GM19463 (cell line): Measurements from ENCODE around the gene LRIG1.
A peak's percentile ranks its signal among the peaks of the same experiment; 100 is the strongest.

Experiments used
- ATAC-seq: cut with Tn5 transposase; IDR thresholded peaks from one replicate; pipeline ENCODE4 v1.9.1; 2021; ENCODE audit warnings: mild to moderate bottlenecking, moderate library complexity; ENCODE audit not compliant: unreplicated experiment

Gene LRIG1

DNA sequence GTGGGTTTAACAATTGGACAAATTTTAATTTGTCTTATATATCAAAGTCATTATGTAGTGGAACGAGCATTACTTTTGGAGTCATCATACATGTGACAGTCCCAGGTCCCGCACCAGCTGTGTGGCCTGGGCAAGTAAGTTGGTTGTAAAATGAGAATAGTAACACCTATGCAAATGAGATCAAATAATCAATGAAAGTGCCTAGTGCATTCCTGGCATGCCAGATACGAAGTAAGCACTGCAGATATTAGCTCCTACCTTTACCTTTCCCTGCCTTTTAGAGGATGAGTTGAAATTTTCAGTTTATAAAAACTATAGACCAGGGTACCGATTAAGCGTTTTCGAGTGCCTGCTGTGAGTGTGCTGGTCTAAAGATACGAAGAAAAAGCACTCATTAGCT lies 134.1 kb downstream of the LRIG1 start:
- ATAC-seq, result no peak

DNA sequence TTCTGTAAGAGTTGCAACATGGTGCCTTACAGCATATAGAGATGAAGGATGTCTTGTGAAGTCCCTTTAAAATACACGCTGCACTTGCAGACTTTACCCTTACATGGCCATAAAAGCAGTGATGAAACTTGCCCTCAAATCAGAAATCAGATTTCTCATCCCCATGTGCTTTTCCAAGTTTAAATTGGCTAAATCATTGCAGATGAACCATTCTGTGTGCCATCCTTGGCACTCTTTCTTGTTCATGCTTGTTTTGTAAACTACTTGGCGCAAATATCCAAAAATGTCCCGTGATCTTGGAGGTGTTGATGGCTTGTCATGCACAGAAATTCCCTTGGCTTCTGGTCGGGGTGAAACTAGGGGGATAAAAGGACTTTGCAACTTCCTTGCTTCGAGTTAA lies 135.7 kb downstream of the LRIG1 start:
- ATAC-seq, result no peak

DNA sequence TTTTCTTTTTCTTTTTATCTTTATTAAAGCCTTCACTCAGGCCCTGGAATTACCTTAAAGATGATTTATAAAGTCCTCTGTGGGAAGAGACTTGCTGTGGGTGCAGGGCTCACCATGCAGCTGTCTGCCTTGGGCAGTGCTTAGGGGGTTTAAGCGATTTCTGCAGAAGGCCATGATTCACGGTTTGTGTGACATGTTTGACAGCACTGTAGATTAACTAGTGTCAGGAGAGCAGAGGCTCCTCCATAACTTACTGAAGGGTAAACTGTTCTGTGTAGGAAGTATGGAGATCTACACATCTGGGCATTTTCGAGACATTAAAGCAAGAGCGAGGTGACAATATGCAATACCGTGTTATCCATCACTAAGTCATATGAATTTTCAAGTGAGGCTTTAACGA lies 137.7 kb downstream of the LRIG1 start:
- ATAC-seq, result no peak

DNA sequence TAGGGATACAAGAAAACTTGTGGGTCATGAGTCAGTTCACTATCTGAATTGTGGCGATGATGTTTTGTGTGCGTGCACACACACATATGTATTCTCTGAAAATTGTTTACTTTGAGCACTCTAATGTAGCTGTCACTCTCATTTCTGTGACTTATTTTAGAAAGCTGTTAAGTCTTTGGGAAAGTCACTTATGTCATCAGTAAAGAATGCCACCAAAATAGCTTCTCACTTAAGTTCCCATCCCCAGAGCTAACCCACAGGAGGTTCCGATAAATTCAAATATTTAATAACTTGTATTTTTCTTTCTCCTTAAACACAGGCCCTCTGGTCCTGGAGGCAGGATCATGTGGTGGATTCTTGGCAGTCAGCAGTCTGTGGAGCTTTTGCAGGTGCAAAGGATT lies 138.3 kb downstream of the LRIG1 start:
- no peak for ATAC-seq

DNA sequence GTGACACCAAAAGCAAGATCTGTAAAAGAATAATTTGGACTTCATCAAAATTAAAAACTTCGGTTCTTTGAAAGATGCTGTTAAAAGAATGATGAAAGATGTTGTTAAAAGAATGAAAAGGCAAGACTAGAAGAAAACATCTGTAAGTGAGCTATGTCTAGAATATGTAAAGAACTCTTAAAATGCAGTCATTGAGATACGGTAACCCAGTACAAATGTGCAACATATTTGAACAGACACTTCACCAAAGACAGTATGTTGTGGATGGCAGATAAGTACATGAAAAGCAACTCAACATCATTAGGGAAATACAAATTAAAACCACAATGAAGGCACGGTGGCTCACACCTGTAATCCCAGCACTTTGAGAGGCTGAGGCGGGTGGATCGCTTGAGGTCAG lies 139.5 kb downstream of the LRIG1 start:
- no peak for ATAC-seq

DNA sequence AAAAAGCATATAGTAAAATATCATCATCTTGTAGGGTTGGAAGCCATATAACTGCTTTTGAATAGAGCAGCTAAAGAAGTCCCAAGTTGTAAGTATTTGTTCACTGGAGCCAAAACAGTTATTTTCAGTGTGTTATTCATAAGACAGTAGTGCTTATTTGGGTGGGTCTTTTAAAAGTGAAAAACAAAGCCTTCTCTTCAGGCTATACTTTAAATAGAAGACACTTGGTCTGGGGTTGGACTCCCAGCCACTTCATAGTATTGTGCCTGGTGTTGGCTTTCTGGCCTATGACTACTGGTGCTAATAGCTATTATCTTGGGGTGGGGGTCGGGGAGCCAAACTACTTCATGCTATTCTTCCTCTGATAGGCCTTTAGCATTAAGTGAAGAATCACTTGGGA lies 144.8 kb downstream of the LRIG1 start:
- ATAC-seq, result no peak

DNA sequence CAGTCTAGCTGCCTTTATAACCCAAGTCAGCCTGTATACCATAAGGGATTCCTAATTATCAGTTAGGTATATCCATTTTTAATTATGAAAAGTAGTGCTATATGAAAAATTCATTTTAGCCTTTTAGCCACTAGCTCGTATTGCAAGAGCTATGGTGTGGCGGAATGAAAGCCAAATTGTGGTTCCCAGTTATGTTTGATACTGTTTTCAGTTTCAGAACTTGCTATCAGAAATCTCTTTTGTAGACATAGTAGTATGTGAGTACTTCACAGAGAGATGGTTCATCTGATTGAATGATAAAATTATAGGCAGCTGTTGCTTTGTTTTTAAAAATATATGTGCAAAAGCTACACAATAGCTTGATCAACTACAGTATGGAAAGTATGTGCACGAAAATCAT lies 145.4 kb downstream of the LRIG1 start:
- ATAC-seq, result peak; percentile 79

DNA sequence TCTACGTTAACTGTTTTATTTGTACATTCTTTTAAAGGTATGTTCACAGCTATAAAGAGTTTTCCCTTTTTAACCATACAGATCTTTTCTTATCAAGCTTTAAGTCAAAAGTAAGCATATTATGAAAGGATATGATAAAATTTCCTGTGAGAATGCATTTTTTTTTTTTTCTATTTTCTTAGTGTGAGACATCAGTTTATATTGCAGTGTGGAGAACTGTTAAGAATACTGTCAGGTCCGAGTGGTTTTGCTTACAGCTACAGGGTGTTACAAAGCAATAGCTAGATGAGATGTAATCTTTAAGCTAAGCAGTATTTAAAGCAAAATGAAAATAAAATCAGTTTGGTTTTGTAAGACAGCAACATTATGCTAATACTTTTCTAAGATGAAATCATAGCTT lies 146.8 kb downstream of the LRIG1 start:
- ATAC-seq, result no peak

DNA sequence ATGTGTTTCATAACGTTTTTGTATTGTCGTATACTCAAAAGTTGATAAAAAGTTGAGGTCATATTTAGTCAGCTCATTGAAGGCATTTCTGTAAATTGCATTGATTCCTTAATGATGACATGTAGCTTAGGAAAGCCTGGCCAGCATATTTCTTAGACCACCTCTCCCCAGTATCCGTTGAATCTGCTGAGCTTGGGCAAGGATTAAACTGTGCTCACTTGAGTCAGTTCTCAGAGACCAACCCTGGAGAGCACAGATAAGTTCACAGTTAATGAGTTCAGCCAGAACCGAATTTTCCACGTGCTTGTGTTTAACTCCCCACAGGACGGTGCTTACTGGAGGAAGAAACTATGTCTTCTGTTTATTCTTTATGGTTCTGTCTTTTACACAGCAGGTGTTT lies 147.3 kb downstream of the LRIG1 start:
- no peak for ATAC-seq

DNA sequence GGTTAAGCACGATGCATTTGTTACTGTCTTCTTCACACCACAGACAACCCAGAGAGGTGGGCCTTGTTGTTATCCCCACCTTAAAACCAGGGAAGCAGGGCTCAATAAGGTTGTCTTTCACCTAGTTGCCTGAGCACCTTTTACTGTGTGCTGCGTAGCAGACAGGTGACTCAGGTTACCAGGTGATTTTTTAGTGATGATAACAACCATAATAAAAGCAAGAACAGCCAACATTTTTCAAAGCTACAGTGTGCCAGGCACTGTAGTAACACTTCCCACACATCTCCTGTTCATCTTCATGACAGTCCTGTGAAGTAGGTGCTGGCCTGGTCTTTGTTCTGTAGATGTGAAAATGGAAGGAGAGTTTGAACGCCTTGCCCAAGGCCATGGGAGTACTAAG lies 147.8 kb downstream of the LRIG1 start:
- ATAC-seq, result no peak

DNA sequence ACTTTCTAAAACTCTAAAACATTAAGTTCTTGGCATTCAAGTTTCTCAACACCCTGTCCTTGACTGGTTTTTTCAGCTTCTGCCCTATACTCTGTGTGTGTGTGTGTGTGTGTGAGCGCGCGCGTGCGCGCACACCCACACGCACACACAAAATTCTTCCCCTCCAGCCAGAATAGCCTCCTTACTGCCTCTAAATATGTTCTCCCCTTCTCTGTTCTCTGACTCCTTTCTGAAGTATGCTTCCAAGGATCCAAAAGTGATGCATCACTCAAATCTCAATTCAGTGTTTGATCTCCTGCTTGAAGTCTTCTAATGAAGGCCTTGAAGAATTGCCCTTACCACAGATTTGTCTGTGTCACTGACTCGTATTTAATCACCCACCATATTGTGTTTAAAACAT lies 150.2 kb downstream of the LRIG1 start:
- ATAC-seq, result no peak

DNA sequence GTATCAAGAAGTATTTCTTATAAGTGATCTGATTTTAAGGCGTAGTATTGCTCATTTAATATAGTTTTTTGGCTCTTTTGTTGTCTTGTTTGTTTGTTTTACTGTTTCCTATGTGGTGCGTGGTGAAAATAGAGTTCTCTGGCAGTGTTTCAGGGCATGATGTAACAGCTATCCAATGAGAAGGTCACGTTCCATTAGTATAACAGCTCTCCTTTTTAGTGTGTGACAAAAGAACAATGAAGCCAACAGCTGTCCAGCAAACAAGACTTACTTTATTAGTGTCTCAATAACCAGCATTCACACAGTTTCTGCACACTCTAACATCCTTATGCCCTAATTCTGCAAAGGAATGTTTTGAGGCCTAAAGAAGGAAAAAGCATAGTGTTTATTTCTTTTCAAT lies 152.1 kb downstream of the LRIG1 start:
- no peak for ATAC-seq

DNA sequence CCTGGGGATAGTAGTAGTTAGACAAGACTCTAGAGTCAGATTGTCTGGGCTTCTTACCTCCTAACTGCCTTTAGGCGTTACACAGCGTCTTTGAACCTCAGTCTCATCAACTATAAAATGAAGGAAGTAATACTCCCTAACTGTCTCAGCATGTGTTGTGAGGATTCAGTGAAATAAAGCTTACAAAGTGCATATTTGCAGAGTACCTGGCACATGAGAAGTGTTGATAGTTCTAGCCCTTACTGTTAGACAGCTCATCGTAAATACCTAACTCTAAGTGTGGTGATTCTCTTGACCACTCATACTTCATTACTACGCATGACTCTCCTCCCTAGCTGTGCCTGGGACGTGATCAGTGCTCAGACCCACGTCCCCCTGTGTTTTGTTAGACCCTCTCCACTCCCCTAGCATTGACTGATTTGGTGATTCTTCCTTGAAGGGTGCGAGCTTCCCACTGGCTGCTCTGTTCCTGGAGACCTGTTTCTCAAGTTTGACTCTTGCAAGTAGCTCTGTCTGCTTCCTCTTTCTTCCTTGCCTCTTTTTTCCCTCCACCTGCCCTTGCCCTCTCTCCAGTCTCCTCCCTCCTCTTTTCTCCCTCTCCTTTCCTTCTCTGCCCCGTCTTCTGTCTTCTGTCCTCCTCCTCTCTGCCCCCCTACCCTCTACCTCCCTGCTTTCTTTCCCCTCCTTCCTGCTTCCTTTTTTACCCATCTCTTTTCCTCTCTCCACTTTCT lies 155.8 kb downstream of the LRIG1 start:
- ATAC-seq, result no peak

DNA sequence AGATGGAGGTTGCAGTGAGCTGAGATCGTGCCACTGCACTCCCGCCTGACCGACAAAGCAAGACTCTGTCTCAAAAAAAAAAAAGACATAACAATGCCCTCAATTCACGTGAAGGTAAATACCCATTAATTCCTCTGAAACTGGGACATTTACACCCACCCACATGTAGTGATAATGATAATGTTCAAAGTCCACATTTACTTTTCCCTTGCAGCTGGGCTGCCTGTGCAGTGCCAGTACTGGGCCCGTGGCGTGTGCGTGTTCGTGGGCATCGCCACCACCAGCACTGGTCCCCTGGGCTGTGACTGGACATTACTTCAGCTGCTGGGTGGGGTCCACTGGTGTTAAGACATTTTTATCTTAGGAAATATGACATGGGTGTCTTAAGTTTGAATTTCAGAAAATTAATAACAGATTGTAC lies 156.4 kb downstream of the LRIG1 start:
- ATAC-seq, result no peak

DNA sequence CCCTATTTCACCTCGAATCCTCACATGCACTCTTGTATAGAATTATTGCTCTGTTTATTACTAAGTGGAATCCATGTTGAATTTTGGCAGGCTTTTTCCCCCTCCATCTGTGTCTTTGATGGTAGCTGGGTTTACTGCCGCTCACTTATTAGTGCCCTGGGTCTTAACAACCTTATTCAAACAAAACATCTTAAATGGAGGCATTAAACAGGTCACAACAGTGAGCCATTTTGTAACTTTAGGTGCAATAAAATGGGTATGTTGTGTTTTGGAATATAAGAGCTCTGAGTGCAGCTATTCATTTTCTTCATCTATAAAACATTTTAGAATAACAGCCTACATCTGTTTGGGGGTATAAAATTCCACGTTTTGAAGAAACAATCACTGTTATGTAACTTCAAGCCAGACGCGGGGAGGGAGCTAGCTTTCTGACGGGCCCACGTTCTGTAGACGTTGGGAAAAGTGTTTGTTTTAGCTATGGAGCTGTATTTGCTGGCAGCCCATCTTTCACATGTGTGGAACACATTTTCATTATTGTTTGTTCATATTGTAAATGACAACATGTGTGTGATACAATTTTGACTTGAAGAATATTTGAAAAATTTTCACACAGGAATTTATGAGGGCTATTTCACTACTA lies 158.0 kb downstream of the LRIG1 start:
- ATAC-seq, result no peak

DNA sequence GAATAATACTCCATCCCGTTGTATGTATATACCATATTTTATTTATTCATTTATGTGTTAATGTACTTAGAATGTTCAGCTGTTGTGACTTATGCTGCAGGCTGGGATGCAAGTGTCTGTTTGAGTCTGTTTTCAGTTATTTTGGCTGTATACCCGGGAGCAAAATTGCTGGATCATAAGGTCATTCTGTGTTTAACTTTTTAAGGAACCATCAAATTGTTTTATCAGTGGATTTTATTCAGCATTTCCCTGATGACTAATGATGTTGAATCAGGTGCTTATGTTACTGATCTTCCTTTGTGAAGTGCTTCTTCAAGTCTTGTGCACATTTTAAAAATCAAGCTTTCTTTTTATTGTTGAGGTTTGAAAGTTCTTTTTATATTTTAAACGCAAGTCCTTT lies 161.9 kb downstream of the LRIG1 start:
- no peak for ATAC-seq

DNA sequence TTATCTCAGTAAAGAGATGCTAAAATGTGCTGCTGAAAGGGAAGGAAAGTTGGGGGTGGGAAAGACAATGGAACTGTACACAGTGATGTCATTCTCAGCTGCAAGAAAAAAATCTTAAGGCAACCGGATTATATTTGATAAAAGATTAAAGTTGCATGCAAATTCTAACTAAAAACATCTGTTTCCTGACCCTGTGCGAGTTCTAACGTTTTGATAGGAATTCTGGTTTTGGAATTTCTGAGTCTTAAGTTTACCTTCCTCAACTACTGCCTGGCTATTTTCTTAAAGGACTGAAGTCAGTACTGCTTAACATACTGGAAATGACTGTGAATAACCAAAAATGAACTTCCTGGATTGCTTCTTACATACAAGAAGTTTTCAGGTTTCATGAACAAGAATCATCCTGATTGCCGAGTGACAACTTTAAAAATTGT lies 164.5 kb downstream of the LRIG1 start:
- ATAC-seq, result no peak

DNA sequence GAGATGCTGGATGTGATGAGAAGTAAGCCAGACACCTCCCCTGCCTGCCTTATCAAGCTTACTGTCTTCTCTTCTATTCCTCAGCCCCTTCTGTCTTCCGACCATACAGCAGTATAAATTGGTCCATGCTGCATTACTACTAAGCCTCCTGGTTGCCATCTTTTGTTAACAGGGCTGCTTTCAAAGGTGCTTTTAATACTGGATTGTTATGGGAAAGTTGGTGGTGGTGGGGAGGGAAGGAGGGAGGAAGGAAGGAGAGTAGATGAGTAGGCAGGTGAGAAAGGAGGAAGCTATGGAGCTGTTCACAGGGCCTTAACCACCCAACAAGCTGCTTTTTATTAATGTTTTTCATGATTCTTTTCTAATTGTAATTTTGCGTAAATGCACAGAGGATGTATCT lies 165.2 kb downstream of the LRIG1 start:
- no peak for ATAC-seq
